GM12891 (cell line): ENCODE results near the gene ASCL4.

Experiments used
- POLR2A ChIP-seq: IDR thresholded peaks from 2 replicates; pipeline ENCODE4 v1.6.1; 2011; ENCODE audit warnings: low read depth, low read length, control low read depth
- POLR2AphosphoS5 ChIP-seq: IDR thresholded peaks from 2 replicates; pipeline ENCODE4 v1.6.1; 2011; ENCODE audit warnings: low read depth, low read length, control low read depth

DNA sequence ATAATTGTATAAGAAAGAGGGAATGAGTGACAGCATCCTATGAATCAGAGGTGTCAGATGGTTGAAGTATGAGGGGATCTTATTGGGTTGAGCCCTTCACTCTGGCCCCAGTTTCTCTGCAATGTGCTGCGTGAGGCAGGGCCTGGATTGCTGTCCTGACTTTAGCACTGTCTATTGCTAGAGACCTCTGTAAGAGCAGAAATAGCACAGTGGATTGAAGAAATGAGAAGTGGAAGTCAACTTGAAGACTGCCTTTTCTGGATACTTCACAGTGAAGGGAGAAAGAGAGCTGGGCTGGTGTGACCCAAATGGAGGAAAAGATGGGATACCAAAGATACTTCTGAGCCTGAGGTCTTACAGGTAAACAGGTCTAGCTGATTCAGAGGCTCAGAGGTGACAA is 5.8 kb downstream of the ASCL4 start:
- TF ChIP-seq POLR2A = no peak
- no peak for TF ChIP-seq POLR2AphosphoS5
